GM18499 (cell line): ENCODE results near the gene RFK.
"Not testable (repeated sequence)": the region's sequence is repeated elsewhere in the genome, so short reads cannot be mapped to it uniquely, and the experiment has no call there.

Experiments used
- ATAC-seq: cut with Tn5 transposase; IDR thresholded peaks from one replicate; pipeline ENCODE4 v1.9.1; 2021; ENCODE audit warnings: moderate number of reproducible peaks; ENCODE audit not compliant: insufficient read depth, unreplicated experiment

The RFK gene

DNA sequence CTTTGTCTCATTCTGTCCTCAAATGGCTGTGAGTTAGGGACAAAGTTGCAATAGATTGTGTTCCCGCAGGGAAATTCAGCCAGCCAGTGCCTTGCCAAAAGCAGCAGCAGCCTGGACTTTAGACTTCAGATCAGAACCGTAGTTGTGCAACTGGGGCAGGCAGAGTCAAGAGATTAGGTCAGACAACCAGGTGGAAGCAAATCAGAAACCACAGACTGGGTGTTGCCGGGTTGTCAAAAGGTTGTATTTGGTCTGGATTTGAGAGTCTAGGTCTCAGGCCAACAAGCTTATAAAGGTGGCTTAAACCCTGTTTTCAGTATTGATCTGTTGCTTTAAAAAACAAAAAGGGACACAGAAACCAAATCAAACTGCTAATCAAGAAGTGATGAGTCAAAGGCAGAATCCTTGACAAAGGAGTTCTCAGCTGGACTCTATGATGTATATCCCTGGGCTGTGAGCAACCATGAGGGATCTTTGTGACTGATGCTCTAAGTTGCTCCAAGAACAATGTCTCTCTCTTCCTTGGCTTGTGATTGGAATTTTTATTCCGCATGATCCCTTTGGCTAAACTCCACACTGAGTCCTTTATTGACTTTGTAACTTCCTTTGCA is 20.9 kb downstream of the RFK start:
- no peak for ATAC-seq

- no peak for ATAC-seq
Measured at GRCh38 chr9:76372336-76372735, 21.9 kb downstream of the RFK start.

- ATAC-seq, result no peak
Measured at GRCh38 chr9:76371901-76372300, 22.3 kb downstream of the RFK start.

DNA sequence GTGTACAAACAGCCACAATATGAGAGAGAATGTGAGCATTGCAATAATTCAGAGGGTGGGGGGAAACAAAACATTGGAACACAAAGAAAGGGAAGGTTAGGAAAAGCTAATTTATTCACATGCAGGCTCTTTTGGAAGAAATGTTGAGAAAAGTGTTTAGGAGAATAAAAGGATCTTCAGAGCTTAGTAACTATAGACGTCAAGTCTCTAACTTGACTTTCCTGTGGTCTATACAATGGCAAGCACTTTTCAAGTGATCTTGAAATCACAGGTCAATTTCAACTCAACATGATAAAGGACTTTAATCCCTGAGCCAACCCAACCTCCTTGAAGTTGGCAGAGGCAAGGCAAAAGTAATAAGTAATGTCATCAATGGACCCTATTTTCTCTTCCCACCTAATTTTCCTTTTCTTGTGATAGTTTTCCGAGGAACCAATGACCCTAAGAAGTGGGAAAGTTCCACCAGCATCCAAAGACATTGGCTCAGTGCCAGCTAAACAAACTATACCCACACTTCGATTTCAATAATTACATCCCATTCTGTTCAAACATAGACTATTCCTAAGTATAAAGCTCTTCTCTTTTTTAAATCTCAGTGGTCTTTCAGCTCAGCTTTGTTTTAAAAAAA is 23.7 kb downstream of the RFK start:
- ATAC-seq, result no peak

DNA sequence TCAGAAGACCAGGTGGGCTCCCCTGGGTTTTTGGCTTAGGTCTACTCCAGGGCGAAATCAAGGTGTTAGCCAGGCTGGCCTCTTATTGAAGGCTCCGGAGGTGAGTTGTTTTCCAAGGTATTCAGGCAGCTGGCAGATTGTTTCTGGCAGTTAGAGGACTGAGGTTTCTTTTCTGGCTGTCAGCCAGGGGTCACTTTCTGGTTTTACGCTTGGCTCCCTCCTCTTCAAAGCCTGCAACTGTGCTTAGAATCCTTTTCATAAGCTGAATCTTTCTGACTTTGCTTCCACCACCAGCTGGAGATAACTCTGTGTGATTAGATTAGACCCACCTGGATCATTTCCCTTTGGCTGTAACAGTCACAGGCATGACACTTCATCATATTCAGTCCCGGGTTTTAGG is 24.6 kb downstream of the RFK start:
- ATAC-seq, result no peak

- no peak for ATAC-seq
Measured at GRCh38 chr9:76366275-76366674, 28.0 kb downstream of the RFK start.

DNA sequence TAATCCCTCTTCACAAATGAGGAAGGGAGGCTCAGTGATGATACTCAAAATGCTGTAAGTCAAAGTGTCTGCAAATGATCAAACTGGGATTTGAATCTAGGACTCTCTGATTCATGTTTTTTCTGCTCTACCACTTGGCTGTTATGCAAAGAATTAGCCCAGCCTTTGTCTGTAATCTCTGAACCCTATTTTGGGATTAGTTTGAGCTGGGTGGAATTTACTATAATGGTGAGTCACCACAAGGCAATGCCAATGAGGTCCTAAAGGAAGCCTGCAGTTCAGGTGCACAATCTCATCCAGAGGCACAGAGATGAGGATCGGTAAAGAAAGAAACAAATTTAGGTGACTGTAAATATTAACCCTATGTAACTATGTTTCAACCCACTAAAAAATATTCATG is 29.2 kb downstream of the RFK start:
- no peak for ATAC-seq

- no peak for ATAC-seq
Measured at GRCh38 chr9:76363032-76363395, 31.2 kb downstream of the RFK start.

- ATAC-seq, result not testable (repeated sequence)
Measured at GRCh38 chr9:76362332-76363031, 31.7 kb downstream of the RFK start.

GRCh38 chr9:76359766-76360165 is 34.5 kb downstream of the RFK start:
- ATAC-seq, result no peak

DNA sequence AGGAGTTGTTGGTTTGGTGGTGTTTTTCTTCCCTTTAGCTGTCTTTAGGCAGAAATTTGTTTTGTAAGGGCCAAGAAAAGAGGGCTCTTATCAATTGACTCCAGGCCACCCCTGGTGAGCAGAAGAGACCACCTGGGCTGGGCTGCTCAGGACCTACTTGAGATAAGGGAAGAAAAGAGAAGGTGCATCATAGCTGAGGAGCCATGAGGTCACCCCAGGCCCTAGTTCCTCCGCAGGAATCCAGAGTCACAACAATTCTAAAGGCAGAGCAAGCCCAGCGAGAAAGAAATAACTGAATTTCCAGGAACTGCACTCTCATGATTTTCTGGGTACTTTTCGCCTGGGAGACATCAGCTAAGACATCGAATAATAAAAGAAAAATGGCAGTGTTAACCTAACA is 34.9 kb downstream of the RFK start:
- ATAC-seq, result no peak

DNA sequence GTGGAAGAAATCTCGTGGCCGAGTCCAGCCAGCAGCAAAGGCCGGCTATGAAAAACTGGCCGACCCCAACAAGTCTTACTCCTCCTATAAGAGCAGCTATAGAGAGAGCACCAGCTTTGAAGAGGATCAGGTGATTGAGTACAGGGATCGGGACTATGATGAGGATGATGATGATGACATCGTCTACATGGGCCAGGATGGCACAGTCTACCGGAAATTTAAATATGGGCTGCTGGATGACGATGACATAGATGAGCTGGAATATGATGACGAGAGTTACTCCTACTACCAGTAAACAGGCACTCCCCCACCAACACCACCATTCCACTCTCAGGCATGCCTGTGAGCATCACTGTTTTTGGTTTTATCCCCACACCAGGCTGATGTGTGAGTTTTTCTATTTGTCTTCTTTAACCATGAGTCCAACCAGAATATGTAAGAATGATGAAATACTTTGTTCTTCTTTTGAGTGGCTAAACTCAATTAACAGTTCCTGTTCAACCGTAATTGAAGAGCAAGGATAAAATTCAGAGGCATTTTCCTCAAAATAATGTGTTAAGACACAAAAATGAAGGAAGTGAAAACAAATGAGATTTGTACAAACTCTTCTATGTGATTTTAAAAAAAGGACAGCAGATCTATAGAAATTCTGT is 35.5 kb downstream of the RFK start:
- no peak for ATAC-seq

GRCh38 chr9:76357555-76357954 is 36.7 kb downstream of the RFK start:
- no peak for ATAC-seq

- no peak for ATAC-seq
Measured at GRCh38 chr9:76355886-76356285, 38.3 kb downstream of the RFK start.

DNA sequence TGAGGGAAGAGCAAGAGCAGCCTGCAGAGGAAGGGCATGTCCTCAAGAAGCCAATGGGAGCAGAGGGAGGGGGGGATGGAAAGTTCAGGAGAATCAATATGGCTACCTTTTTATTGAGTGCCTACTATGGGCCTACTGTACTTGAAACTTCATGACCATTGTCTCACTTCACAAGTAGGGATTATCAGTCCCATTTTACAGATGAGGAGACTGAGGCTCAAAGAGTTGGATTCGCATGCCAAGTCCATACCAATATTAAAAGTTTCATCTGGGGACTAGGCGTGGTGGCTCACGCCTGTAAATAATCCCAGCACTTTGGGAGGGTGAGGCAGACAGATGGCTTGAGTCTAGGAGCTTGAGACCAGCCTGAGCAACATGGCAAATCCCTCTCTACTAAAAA is 40.0 kb downstream of the RFK start:
- ATAC-seq, result no peak

GRCh38 chr9:76353280-76353679 is 40.9 kb downstream of the RFK start:
- no peak for ATAC-seq

DNA sequence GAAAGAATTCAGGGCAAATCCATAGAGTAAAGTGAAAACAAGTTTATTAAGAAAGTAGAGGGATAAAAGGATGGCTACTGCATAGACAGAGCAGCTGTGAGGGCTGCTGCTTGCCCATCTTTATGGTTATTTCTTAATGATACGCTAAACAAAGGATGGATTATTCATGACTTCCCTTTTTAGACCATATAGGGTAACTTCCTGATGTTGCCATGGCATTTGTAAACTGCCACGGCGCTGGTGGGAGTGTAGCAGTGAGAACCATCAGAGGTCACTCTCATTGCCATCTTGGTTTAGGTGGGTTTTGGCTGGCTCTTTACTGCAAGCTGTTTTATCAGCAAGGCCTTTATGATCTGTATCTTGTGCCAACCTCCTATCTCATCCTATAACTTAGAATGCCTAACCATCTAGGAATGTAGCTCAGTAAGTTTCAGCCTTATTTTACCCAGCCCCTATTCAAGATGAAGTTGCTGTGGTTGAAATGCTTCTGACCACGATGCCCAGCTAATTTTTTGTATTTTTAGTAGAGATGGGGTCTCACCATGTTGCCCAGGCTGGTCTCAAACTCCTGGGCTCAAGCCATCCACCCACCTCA is 42.1 kb downstream of the RFK start:
- ATAC-seq, result no peak

DNA sequence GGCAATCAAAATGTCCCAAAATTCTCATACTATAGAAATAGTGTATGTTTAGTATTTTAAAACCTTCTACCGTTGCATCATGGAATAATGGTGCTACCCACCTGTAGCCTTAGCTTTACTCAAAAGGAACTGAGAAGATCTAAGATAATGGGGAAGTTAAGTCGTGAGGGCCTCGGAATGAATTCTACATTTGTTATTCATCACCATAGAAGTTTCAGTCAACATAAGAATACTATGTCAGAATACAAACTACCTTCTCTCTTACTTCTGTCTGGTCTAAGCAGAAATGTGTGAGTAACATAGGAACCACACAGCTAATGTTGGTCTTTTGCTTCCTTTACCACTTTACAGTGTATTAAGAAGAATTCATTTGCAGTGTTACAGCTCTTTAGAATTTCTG is 43.2 kb downstream of the RFK start:
- ATAC-seq, result no peak

GRCh38 chr9:76349865-76350264 is 44.4 kb downstream of the RFK start:
- ATAC-seq, result no peak

- ATAC-seq, result no peak
Measured at GRCh38 chr9:76342858-76343257, 51.4 kb downstream of the RFK start.

- no peak for ATAC-seq
Measured at GRCh38 chr9:76342201-76342600, 52.0 kb downstream of the RFK start.
